NCI-H2196 (cell line): ENCODE results near the gene SCAMP5.

Experiments used
- DNase-seq: peaks from one replicate; lab custom pipeline; 2025; ENCODE audit not compliant: unreplicated experiment; lab: John Stamatoyannopoulos, UW

The SCAMP5 gene

DNA sequence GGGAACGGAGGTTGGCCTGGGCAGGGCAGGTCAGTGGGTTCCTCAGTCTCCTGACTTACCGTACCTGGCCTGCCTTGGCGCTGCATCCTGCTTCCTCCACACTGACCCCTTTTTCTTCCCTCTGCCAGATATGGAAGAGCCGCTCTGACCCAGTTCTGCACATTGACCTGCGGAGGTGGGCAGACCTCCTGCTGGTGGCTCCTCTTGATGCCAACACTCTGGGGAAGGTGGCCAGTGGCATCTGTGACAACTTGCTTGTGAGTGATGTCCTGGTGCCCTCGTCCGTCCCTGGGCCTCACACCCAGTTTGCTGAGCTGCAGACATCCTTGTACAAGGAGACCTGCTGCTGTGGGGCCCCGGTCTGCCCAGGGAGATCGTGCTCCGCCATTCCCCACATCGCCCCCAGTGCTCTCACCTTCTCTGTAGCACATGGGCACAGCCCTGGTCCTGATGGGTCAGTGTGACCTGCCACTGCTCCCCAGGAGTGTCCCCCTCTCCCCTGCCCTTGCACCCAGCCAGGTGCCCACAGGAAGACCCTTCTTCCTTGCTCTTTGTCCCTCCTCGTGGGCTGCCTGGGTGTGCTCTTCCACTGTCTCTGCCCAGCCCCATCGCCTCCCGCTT lies 49.0 kb downstream of the SCAMP5 start:
- DNase-seq, result no peak

GRCh38 chr15:75045332-75046015 lies 50.1 kb downstream of the SCAMP5 start:
- no peak for DNase-seq

GRCh38 chr15:75048394-75048793 lies 53.0 kb downstream of the SCAMP5 start:
- DNase-seq, result no peak

DNA sequence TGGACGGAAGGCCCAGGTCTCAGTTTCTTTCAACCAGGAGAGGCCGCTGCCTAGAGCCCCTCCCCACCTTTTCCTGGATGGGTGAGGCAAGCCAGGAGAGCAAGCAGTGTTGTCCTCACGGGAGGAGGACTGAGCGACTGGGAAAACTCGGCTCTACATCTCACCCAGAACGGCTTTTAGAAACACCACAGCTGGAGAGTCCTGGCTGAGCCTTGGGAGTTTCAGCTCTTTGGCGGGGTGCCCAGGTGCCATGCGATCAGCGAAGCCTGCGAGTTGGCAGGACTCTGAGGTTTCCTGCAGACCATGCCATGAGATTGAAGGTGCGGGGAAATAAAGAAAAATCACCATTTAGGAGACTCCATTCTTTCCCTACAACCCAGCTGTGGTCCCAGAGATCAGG lies 54.0 kb downstream of the SCAMP5 start:
- peak; percentile 69 for DNase-seq

DNA sequence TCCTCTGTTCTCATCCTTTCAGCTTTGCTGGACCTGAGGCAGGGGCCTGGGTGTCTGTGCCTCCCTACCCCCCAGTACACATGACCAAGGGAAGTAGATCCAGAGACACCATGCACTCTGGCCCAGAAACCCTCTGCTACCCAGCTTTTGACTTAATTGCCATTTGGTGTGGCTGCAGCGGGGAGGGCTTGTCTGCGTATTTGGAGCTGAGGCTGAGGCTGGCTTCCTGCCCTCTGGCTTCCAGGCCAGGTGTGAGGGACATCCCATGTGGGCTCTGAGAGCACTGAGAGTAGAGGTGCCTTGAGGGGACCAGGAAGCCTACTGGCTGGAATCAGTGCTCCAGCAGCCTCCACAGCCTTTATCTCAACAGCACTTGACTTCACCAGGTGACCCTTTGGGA lies 54.9 kb downstream of the SCAMP5 start:
- no peak for DNase-seq

- DNase-seq, result no peak
Measured at GRCh38 chr15:75051191-75051608, 55.8 kb downstream of the SCAMP5 start.

- DNase-seq, result no peak
Measured at GRCh38 chr15:75051711-75052110, 56.3 kb downstream of the SCAMP5 start.

DNA sequence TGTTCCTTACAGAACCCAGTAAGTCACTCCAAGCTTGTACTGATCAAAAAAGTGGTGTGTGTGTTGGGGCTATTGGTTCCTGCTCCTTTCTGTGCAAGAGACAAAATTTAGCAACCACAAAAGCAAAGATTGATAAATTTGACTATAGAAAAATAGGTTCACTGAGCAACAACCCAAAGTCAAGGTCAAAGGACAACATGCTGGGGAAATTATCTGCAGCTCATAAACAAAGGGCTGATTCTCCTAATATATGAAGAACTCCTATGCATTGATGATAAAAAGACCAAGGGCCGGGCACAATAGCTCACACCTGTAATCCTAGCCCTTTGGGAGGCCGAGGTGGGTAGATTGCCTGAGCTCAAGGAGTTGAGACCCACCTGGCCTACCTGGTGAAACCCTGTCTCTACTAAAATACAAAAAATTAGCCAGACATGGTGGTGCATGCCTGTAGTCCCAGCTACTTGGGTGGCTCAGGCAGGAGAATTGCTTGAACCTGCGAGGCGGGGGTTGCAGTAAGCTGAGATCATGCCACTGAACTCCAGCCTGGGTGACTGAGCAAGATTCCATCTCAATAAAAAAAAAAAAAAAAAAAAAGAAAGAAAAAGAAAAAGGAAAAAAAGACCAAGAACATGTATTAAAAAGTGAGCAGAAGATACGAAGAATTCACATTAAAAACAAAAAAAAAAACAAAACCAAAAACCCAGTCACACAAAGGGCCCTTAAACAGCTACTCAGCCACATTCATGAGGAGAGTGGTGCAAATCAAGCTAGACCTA lies 57.8 kb downstream of the SCAMP5 start:
- DNase-seq, result no peak

GRCh38 chr15:75053748-75054125 lies 58.4 kb downstream of the SCAMP5 start:
- DNase-seq, result no peak

DNA sequence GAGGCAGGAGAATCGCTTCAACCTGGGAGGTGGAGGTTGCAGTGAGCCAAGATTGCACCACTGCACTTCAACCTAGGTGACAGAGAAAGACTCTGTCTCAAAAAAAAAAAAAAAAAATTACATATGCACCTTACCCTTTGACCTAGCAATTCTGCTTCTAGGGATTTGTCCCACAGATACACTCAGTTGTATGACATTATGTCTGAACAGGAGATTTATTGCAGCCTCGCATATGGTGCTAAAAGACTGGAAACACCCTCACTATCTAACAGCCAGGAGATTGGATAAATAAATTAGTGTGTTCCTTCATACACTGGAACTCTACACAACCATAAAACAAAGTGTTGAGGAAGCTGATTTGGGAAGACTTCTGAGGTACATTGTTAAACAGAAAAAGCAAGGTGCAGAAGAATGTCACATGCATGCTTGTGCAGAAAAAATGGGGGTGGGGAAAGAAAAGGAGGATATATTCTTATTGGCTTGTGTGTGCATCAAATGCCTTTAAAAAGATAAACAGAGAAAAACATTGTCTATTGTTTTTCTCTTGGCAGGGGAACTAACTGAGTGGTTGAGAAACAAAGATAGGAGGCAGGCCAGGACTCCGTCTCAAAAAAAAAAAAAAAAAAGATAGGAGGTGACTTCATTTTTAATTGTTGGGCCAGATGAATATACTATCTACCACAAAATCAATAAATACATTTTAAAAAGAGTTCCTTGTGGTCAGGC lies 59.0 kb downstream of the SCAMP5 start:
- DNase-seq, result no peak

- DNase-seq, result no peak
Measured at GRCh38 chr15:75056036-75056435, 60.7 kb downstream of the SCAMP5 start.

DNA sequence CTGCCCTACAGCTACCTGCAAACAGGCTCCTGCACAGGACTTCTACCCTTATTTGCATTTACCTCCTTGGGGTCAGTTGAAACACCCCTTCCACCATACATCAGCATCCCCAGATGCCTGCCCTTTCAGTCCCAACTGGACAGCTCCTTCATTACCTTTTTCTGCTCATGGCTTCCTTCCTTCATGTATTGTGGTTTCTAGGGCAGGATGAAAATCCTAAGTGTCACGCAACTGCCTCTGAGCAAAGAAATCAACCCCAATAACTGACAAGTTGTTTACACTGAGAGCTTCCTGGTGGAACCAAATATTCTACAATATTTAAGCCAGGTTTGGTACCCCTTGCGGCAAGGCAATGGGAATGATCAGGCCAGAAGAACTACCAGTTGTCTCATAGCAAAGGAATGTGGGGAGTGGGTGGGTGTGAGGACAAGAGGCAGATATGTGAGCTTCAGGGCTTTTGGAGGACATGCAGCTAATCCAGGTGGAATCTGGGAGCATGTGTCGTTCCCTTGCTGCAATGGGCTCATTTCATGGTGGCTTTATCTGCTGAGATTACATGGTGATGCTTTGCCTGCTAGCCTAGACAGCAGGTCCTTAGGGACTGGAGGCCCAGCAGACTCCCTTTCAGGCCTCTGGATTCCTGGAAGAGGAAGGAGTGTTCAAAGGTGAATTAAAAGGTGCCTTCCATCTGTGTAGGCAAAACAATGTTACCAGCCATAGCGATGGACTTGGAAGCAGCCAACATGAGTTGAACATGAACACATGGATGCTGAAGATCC lies 63.0 kb downstream of the SCAMP5 start:
- DNase-seq, result no peak

DNA sequence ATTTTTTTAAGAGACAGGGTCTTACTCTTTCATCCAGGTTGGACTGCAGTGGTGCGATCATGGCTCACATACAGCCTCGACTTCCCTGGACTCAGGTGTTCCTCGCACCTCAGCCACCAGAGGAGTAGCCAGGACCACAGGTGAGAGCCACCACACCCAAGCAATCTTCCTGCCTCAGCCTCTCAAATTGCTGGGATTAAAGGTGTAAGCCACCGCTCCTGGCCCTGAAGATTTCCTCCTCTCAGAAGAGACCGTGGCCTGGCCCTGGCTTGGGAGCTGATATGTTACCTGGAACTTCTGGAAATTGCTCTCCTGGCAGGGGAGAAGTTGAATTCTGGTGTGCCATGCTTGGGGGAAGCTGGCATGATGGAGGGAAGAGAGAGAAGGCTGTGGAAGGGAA lies 64.2 kb downstream of the SCAMP5 start:
- no peak for DNase-seq

- DNase-seq, result no peak
Measured at GRCh38 chr15:75061272-75061671, 65.9 kb downstream of the SCAMP5 start.

DNA sequence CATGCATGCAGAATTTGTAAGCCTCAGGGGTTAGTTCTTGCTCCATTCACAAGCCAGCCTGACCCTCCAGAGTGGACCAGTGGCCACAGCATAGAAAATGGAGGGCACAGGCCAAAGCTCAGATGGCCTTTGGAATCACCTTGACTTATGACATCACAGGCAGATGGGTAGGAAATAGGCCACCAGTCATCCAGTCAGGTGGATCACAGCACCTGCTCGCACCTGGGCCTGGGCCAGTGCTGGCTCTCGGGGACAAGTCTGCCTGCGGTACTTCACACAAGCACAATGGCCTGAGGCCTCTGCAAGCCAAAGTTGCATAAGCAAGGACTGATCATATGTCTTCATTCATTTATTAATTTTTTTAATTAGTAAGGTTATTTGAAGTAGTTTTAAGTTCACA lies 67.3 kb downstream of the SCAMP5 start:
- peak; percentile 20 for DNase-seq

- peak; percentile 20 for DNase-seq
Measured at GRCh38 chr15:75063338-75063737, 68.0 kb downstream of the SCAMP5 start.

DNA sequence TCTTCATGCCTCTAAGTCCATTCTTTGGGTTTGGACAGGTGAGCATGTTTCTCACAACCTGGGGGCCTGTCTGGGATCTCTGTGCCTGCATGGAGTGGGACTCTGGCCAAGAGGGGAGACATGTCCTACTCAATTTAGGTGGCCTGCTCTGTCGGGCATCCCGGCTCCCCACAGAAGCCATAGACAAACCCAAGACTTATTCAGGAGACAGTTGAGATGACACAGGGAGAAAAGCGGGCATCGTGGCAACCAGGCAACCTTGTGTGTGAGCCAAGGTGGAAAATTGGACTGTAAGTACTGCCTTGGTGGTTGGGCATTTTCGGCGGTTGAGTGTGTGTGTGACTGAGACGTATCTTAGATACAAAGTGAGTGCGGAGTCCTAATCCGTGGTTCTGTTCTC lies 68.5 kb downstream of the SCAMP5 start:
- no peak for DNase-seq

GRCh38 chr15:75064846-75065245 lies 69.5 kb downstream of the SCAMP5 start:
- no peak for DNase-seq

- DNase-seq, result no peak
Measured at GRCh38 chr15:75065467-75065850, 70.1 kb downstream of the SCAMP5 start.

DNA sequence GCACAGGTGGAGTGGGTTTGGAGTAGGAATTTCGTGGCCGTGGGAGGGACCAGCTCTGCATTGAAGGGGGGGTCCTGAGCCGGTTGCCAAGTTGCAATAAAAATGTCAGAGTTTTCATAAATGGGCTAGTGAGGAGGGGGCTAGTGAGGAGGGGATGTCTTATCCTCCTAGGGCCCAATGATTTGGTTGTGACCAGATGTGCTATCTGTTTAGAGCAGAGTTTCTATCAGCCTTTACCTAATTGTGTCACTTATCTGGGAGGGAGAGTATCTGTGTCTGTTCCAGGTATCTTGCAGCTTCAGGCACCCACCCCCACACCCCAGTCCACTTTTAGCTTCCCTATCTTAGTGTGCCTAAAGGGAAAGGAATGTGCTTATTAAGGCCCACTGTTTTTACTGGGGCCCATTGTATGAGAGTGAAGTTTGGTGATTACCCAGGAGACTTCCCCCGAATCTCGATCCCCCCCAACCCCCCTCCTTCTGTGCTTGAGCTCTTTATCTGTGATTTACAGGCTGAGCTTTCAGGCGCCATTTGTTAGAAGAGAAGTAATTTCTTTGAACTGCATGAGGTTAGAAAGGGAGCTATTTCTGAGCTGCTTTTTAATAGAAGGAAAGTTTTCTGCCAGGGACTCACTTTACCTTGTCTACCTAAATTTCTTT lies 70.6 kb downstream of the SCAMP5 start:
- DNase-seq, result no peak
